Calu3 (cell line): ENCODE data around the gene NCOR1. TPM values are rescaled to one million over a fixed set of nuclear protein-coding genes. Genes with fewer than 3 reads are reported as not detected.

Experiments used
- BruUV-seq: library from RNA; stranded (reverse); fragments of 400-500 nt; replicated peaks from 2 replicates; lab custom pipeline; 2021; lab: Mats Ljungman, UMichigan
- CTCF ChIA-PET: fragments of 300-600 bp; sonication (Branson Sonifier 250); formaldehyde crosslinking; loops from one replicate; lab custom pipeline; 2022; ENCODE audit warnings: antibody characterized with exemption; lab: Charles Lee
- DNase-seq: peaks from one replicate; pipeline ENCODE4 v3.0.0; 2022
- H3K27ac Mint-ChIP-seq: one replicate; pipeline ENCODE4 v1.8.0; 2022; ENCODE audit warnings: mixed read lengths; ENCODE audit not compliant: unreplicated experiment
- H3K27me3 Mint-ChIP-seq: one replicate; pipeline ENCODE4 v1.8.0; 2022; ENCODE audit warnings: mixed read lengths; ENCODE audit not compliant: unreplicated experiment
- H3K36me3 Mint-ChIP-seq: one replicate; pipeline ENCODE4 v1.8.0; 2022; ENCODE audit warnings: mild to moderate bottlenecking, moderate library complexity, mixed read lengths; ENCODE audit not compliant: insufficient read depth, unreplicated experiment
- H3K4me1 Mint-ChIP-seq: one replicate; pipeline ENCODE4 v1.8.0; 2022; ENCODE audit warnings: mild to moderate bottlenecking, low read depth, mixed read lengths; ENCODE audit not compliant: unreplicated experiment
- H3K4me3 Mint-ChIP-seq: one replicate; pipeline ENCODE4 v1.8.0; 2022; ENCODE audit warnings: mild to moderate bottlenecking, low read depth, moderate library complexity, mixed read lengths; ENCODE audit not compliant: unreplicated experiment
- H3K9me3 Mint-ChIP-seq: one replicate; pipeline ENCODE4 v1.8.0; 2022; ENCODE audit warnings: low read depth, mixed read lengths; ENCODE audit not compliant: unreplicated experiment
- CTCF ChIP-seq: fragments of 200-600 bp; IDR thresholded peaks from one replicate; pipeline ENCODE4 v1.8.0; 2022; ENCODE audit warnings: antibody characterized with exemption; ENCODE audit not compliant: unreplicated experiment
- intact Hi-C: fragments of 100-400 bp; cut with micrococcal nuclease; formaldehyde crosslinking; loops from one replicate; pipeline ENCODE4 v1.10.0; 2022; ENCODE audit not compliant: unreplicated experiment
- total RNA-seq: library from RNA; stranded (reverse); gene quantifications from 2 replicates; pipeline ENCODE4 v1.2.3, GENCODE V29; 2022

NCOR1 gene
- total RNA-seq, 1 experiment from 2014 or later, result 84.0 TPM

- no peaks in the 10 kb centered on the region for H3K27me3 Mint-ChIP-seq
- TF ChIP-seq CTCF, result no peak
- H3K9me3 Mint-ChIP-seq, result no peaks in the 10 kb centered on the region
- intact Hi-C loops, result no loop called here
- CTCF ChIA-PET, result no interaction called here
- peaks cover 3% of the 10 kb centered on the region for H3K36me3 Mint-ChIP-seq
- H3K4me1 Mint-ChIP-seq, result no peaks in the 10 kb centered on the region
- no peak for DNase-seq
- no TSS peak for BruUV-seq
- no peak overlapping the region for H3K4me3 Mint-ChIP-seq
- no peak overlapping the region for H3K27ac Mint-ChIP-seq
These were observed 128.4 kb downstream of the NCOR1 start for GRCh38 chr17:16086957-16087356.

GRCh38 chr17:16085066-16085699 lies 130.2 kb downstream of the NCOR1 start:
- H3K27me3 Mint-ChIP-seq, result no peaks in the 10 kb centered on the region
- no peak overlapping the region for H3K27ac Mint-ChIP-seq
- H3K9me3 Mint-ChIP-seq, result no peaks in the 10 kb centered on the region
- no peak overlapping the region for H3K4me3 Mint-ChIP-seq
- H3K4me1 Mint-ChIP-seq, result no peaks in the 10 kb centered on the region
- TF ChIP-seq CTCF, result no peak
- CTCF ChIA-PET, result no interaction called here
- peaks cover 6% of the 10 kb centered on the region for H3K36me3 Mint-ChIP-seq
- no TSS peak for BruUV-seq
- no peak for DNase-seq
- intact Hi-C loops, result no loop called here

GRCh38 chr17:16083223-16083622 lies 132.1 kb downstream of the NCOR1 start:
- no TSS peak for BruUV-seq

DNA sequence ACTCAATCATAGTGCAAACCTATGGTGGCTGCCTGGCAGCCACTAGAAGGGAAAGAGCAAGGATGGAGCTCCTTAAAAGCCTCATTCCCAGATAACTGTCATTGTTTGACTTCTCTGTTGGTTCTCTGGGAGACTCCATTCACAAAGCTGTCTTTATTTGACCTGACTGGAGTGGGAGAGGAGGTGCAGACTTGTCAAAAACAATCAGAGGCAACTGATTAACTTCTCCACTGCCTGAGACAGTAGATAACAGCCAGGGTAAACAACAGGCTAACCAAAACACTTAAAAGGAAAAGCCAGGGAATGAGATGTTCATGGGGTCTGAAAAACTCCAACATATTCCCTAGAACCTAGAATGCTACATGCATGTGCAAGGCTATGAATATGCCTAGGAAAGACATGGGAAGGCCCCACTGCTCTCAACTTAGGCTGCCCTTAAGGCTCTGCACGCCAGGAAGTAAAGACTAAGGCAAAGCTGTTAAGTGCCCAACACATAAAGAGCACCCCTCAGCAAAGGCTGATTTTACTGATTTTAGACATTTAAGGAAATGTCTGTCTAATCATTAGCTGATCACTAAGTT lies 133.7 kb downstream of the NCOR1 start:
- Mint-ChIP-seq H3K9me3 (no peaks in the 10 kb centered on the region), H3K27me3 (no peaks in the 10 kb centered on the region), H3K27ac (no peak overlapping the region), H3K4me3 (no peak overlapping the region), H3K36me3 (peaks cover 20% of the 10 kb centered on the region), H3K4me1 (no peaks in the 10 kb centered on the region)
- no peak for DNase-seq
- CTCF ChIA-PET, result interaction anchor here (0.6 kb wide), 1 partner anchor 9 kb away, joined by 3 read pairs; no protein-coding TSS in a partner anchor
- BruUV-seq, result no TSS peak
- intact Hi-C loops, result no loop called here
- TF ChIP-seq CTCF, result no peak

More at GRCh38 chr17:16083223-16083622, 132.1 kb downstream of the NCOR1 start:
- H3K4me3 Mint-ChIP-seq, result no peak overlapping the region
- H3K36me3 Mint-ChIP-seq, result peaks cover 6% of the 10 kb centered on the region
- no peaks in the 10 kb centered on the region for H3K9me3 Mint-ChIP-seq
- intact Hi-C loops, result no loop called here
- no peaks in the 10 kb centered on the region for H3K27me3 Mint-ChIP-seq
- no peak for DNase-seq
- no peak overlapping the region for H3K27ac Mint-ChIP-seq
- no peaks in the 10 kb centered on the region for H3K4me1 Mint-ChIP-seq
- CTCF ChIA-PET, result no interaction called here
- TF ChIP-seq CTCF, result no peak
